HL-60/S4 treated with retinoic acid at 250 ng/mL for 4 days and 3 days (cell line): Measurements from ENCODE around the gene ZNF639.

Experiments used
- in situ Hi-C: fragments of 300-500 bp; cut with MboI; formaldehyde crosslinking; loops from 2 replicates; pipeline ENCODE4 v1.7.0; 2022; ENCODE audit warnings: low sequenced_read_pairs

Gene ZNF639

DNA sequence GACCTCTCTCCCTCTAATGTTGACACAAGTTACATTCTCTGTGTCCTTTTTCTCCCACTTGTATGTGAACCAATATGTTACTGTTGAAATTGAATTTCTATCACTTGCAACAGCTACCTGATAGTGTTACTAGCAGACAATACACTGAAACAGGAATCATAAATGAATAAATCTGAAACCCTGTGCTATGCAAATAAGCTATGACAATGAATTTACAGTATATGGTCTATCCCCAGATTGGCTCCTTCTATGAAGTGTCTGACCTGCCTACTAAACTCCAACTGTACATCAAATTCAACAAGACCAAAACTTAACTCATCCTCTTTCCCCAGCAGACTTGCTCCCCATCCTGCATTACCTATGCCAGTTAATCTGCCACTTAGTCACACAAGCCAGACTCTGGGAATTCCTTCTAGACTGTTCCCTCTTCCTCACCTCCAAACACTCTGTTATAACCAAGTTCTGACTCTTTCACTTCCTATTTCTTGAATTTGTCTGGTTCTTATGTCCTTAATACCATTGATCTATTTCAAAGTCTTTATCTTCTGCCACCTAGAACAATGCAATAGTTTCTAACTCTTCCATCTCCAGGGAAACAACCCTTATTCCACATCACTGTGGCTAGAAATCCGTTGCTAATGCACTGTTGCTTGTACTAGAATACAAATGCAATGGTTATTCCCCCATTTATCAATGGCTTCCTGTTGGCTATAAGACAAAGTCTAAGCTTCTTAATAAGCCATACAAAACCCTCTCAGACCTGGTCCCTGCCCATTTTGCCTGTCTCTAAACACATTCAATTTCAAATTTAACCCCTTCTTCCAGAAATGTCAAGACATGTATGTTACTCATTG, 13.4 kb upstream of the ZNF639 start:
- in situ Hi-C loops, result loop anchor here (10.0 kb wide), 1 partner anchor 295 kb away; no protein-coding TSS in a partner anchor

DNA sequence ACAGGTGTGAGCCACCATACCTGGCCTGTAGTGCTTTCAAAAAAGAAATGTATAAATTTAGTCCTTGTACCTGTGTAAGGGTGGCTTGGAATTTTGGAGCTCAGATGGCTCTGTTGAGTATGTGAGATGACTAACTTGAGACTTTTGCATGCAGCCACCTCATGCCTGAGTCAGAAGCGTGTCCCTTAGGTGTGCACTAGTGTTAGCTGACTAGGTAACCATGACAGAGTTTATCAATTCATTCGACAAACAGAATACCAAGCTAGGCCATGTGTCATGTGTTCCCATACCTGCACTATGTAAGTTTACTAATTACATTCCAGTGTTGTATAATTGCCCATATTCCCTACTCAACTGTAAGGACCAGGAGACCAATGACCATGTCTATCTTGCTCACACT, 4.0 kb upstream of the ZNF639 start:
- in situ Hi-C loops, result loop anchor here (10.0 kb wide), 1 partner anchor 304 kb away; no protein-coding TSS in a partner anchor

DNA sequence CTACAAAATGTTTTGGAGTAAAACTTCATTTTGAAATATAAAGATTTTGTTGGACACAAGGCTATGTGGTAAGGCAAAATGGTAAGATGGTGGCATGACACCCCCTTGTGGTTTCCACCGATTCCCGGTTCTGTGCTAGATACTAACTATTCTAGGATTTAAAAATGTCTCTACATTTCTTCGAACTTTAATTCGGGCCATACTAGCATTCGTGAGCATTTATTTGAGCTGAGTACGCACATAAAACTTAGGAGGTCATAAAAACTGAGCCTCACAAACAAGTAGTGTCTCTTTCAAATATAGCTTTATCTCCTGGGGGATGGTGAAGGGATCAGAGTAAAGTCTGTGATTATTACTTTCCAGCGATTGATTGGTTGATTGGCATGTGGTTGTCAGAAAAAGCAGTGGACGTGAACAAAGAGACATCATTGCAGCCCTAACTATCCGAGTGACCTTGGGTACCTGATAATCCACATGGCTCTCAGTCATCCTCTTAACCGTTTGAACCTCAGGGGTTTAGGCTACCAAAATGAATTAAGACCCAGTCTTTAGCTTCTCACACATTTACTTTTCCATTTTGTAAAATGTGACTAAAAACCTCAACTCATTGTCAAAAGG, 1.1 kb upstream of the ZNF639 start:
- in situ Hi-C loops, result no loop called here

DNA sequence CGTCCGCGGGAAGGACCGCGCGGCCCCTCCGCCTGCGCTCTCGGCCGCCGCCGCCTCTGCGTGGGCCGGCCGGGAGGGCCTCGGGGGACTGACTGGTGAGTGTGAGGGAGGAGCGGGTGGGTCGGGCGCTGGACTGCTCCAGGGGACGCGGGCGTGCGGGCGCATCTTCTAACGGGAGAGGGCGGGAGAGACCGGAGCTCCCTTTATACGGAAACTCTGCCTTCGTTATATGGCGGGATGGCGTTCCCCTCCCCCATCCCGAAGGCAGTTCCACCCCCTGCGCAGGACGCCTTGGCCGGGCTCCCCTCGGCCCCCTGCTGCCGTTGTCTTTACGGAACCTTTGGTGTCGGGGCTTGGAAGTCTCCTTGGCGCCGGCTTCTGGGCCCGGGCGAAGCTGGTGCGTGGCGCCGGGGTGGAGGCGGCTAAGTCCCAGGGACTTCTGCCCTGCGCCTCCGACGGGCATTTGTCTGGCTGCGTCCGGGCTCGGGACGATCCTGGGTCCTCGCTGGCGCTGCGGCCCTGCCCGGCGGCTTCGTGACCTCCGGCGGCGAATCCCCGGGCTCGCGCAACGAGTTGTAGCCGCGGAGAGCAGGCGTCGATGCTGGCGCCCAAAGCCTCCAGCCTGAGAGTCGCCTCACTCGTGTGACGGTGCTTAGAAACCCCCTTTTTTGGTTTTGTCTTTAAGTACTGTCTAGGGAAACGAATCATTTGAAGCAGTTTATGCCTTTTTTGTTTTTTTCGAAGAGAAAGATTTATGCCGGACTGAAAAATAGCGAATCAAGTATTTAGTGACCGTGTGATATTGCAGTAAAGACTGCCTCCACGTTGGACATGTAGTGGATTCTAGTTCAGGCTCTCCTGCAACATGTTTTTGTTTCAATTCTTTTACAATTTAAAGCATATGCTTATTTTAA, 623 bp downstream of the ZNF639 start:
- in situ Hi-C loops, result no loop called here

DNA sequence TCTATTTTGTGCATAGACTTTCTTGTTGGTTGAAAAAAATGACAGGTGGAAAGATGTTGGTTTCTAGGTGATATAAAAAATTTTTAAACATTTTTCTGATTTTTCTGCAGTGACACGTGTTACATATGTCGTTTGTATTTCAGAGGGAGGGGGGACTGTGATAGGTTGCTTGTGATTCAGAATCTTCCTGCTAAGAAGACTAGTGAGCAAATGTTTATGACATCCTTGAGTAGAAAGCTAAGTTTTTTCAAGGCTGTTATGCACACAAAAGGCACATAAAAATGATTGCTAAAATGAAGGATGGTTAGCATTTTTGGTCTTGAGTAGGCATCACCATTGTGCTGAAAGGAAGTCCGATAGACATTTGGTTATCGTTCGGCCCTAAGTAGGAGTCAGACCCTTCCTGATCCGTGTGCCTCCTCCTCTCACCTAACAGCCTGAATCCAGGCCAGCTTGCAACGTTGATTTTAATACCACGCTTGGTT, 1.5 kb downstream of the ZNF639 start:
- in situ Hi-C loops, result no loop called here

DNA sequence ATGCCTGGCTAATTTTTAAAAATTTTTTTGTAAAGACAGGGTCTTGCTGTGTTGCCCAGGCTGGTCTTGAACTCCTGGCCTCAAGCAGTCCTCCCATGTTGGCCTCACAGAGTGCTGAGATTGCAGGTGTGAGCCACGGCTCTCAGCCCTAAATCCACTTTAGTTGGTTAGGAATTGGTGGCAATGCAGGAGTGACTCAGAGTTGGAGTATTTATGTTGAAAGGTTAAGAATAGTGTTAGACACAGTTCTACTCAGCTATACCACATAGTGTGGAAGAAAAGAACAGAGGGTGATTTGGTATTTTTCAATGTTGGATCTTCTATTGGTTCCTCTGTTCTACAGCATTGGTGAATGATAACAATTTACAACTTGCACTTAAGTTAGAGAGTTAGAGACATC, 7.6 kb downstream of the ZNF639 start:
- in situ Hi-C loops, result loop anchor here (25.0 kb wide), 1 partner anchor 232 kb away; the partner anchor contains the start of gene ACTL6A

DNA sequence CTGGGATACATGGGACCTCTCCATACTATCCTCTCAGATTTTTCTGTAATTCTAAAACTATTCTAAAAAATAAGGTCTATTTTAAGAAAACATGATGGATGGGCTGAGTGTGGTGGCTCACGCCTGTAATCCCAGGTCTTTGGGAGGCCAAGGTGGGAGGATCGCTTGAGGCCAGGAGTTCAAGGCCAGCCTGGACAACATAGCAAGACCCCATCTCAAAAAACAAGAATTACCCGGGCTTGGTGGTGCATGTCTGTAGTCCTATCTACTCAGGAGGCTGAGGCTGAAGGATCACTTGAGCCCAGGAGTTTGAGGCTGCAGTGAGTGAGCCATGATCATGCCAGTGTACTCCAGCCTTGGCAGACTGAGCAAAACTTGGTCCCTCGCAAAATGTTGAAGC, 9.4 kb downstream of the ZNF639 start:
- in situ Hi-C loops, result loop anchor here (25.0 kb wide), 1 partner anchor 230 kb away; the partner anchor contains the start of gene ACTL6A

DNA sequence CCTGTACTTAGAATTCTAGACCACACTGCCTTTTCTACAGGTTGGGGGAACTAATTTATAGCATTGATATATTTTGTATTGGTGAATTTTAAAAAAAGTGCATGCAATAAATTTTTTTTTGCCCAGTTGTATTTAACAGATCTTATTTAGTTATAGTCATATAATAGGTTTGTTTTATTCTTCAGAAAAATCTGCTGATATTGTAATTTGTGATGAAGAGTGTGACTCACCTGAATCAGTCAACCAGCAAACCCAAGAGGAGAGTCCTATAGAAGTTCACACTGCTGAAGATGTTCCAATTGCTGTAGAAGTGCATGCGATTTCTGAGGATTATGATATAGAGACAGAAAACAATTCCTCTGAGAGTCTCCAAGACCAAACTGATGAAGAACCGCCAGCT, 10.3 kb downstream of the ZNF639 start:
- in situ Hi-C loops, result loop anchor here (25.0 kb wide), 1 partner anchor 229 kb away; the partner anchor contains the start of gene ACTL6A

DNA sequence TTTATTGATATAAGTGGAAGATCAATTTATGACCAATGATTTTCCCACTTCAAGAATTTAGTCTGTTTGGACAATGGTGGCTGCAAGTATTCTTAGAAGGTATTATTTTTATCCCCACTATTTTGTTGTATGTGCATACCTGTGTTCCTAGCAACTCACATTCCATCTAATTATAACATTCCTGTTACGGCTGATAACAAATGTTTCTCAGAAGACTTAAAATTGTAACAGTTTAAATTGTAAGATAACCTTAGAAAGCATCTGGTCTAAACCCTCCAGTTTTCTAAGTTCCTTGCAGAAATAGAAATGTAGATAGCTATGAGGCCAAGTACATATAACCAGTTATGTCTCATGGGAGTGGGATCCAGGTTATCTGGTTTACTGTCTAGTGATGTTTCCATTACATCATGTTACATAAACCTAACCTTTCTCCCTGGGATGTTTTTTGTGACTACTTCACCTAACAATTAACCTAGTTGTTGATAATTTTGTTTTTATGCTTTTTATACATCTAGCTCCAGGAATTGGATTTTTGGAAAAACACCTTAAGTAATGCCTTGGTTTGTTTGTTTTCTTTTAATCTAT, 13.6 kb downstream of the ZNF639 start:
- in situ Hi-C loops, result loop anchor here (25.0 kb wide), 1 partner anchor 226 kb away; the partner anchor contains the start of gene ACTL6A

DNA sequence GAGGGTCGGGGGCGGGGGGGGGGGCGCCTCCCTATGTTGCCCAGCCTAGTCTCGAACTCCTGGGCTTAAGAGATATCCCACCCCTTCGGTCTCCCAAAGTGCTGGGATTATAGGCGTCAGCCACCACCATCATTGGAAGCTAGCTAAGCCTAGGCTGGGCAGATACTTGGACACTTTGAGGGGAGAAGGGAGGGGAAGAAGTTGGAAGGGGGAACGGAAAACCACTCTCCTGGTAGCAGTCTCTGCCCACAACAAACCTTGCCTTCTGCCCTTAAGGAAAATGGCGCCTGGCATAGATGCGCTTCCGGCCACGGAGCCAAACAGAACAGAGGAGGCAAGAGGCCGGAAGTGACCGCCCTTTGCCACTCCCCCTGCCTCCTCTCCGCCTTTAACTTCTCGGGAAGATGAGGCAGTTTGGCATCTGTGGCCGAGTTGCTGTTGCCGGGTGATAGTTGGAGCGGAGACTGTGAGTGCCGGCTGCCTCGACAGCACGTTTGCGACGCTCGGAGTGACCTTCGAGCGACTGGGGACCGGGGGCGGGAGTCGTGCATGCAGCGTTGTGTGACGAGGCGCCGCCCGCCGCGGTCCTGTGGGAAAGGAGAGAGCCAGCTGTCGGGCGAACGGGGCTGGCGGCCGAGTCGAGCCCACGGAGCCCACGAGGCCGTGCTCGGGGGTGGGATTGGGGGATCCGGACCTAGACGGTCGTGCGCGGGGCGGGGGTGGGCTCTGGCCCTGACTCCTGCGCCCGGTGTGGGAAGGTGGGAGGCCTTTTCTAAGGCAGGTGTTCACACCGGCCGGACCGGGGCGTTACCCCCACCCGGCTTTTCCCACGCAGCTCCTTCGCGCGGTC, 24.7 kb downstream of the ZNF639 start, which contains the start of gene MFN1:
MFN1 (plus strand) TSS at position 365 of the 850 bp plus-strand sequence. CDS start 1,143 bp downstream, outside the sequence.
- in situ Hi-C loops, result loop anchor here (25.0 kb wide), 1 partner anchor 215 kb away; the partner anchor contains the start of gene ACTL6A

DNA sequence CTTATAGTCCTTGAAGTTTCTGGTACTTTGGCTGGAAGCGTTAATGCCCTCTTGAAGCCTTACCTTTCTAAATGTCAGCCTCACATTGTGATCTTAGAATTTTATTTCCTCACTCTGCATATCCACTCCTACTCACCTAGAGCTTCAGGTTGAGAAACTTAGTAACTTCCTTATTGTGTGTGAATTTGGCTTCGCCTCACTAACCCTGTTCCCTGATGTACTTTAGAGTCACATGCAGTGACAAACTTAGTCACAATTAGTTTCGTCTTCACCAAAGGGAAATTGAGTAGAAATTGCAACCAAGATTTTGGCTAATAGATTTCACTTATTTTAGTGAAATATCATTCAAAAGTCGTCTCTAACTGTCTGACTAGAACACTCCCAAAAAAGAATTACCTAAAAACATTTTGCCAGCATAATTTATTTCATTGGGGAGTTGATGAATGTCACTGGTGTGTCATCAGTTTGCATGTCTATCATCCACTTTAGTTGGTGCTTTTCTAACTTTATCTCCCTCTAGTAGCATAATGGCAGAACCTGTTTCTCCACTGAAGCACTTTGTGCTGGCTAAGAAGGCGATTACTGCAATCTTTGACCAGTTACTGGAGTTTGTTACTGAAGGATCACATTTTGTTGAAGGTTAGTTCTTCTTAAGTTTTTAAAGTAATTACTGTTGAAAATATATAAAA, 25.6 kb downstream of the ZNF639 start:
- in situ Hi-C loops, result loop anchor here (25.0 kb wide), 1 partner anchor 214 kb away; the partner anchor contains the start of gene ACTL6A

DNA sequence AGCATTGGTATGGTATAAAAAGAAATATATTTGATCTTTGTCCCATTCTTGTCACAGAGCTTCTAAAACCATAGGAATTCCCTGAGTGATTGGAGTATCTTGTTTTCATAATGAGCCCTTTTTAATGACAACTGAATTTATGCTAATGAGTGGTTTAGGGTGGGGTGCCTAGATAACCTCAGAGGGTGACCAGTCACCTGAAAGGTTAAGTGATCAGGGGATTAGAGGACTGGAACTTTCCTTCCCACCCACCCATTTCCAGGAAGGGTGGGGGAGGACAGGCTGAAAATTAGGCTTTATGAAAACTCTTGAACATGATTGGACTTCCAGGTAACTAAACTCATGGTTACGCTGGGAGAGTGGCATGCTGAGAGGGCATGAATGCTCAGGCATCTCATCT, 33.2 kb downstream of the ZNF639 start:
- in situ Hi-C loops, result no loop called here

DNA sequence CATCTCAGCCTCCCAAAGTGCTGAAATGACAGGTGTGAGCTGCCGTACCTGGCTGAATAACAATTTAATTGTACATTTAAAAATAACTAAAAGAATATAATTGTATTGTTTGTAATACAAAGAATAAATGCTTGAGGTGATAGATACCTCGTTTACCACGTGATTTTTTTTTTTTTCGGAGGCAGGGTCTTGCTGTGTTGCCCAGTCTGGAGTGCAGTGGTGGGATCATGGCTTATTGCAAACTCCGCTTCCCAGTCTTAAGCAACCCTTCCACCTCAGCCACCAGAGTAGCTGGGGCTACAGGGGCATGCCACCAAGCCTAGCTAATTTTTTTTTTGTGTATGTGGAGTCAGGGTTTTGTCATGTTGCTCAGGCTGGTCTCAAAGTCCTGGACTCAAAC, 40.5 kb downstream of the ZNF639 start:
- in situ Hi-C loops, result no loop called here

DNA sequence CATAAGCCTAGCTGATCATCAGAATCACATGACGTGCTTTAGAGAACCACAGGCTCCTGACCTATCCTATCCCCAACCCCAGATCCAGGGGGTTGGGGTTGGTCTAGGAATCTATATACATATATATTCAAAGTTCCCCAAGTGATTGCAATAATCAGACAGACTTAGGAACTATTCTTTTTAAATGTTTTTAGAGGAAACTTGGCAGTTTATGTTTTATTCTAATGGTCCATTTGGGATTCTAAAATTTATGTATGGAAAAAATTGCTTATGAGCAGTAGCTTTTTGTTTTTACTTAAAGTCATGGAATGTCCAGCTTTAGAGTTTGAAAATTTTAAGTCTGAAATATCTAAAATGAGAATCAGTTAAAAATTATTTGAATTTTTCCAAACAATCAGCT, 46.8 kb downstream of the ZNF639 start:
- in situ Hi-C loops, result no loop called here

DNA sequence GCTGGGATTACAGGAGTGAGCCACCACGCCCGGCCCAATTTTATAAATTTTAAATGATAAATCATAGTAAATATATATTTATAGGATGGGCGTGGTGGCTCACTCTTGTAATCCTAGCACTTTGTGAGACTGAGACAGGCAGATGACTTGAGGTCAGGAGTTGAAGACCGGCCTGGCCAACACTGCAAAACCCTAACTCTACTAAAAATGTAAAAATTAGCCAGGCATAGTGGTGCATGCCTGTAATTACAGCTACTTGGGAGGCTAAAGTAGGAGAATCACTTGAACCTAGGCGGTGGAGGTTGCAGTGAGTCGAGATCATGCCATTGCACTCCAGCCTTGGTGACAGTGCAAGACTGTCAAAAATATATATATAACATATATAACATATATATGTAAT, 51.1 kb downstream of the ZNF639 start:
- in situ Hi-C loops, result no loop called here

DNA sequence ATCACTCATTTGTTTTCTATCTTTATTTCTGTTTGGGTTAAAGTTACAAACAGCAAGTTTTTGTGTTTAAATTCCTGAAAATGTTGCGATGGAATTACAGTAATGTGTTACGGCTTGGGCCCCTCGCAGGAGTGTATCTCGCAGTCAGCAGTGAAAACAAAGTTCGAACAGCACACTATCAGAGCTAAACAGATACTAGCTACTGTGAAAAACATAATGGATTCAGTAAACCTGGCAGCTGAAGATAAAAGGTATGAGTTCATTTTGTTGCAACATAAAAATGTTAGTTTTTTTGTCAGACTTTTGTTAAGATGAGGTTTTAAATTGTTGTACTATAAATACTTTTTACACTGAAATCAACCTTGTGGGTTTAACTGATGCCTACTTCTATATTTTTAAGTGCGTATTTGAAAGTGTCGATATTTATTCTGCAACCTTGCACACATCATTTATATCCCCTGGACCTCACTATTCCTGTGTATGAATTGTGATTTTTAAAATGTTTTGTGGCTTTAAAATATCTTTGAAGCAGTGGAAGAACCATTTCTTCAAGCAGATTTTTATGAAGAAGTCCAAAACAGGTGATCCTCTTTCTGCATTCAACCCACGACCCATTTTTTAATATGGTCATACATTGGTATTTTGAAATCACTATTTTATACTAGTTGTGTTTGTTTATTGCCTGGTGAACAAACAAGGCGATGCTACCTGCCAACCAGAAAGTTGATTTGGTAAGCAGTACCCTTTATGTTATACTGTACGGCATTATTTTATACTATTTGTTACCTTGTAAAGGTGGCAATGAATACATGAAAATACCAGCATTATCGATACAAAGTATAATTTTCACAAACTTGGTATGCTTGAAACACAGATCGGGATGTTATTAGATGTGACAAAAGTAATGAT, 52.5 kb downstream of the ZNF639 start:
- in situ Hi-C loops, result no loop called here

DNA sequence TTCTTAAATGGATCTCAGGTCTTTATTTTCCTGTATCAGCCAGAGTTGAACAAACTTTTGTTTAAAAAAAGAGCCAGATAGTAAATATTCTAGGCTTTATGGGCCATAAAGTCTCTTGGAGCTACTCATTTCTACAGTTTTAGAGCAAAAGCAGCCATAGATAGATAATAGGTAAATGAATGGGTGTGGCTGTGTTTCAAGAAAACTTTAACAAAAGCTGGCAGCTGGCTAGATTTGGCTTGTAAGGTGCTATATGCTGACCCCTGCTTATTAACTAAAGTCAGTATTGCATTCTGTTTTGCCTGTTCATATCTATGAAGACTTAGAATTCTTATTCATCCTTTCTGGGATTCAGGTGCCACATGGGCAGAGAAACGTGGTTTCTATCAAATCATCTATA, 53.6 kb downstream of the ZNF639 start:
- in situ Hi-C loops, result no loop called here
